OCI-LY1 (cell line): ENCODE results near the gene UTP4.

Experiments used
- EZH2 ChIP-seq: fragments of 200-600 bp; sonication (generic), shearing (Covaris generic); IDR thresholded peaks from 2 replicates; pipeline ENCODE4 v1.8.0; 2017; ENCODE audit warnings: borderline replicate concordance, mixed run types, mild to moderate bottlenecking, antibody characterized with exemption, low read length, moderate library complexity, mixed read lengths
- TF ChIP-seq, protein P1 (sequence below): fragments of 200-600 bp; sonication (generic), shearing (Covaris generic); IDR thresholded peaks from 2 replicates; pipeline ENCODE4 v1.5.1; 2017; ENCODE audit warnings: mild to moderate bottlenecking, antibody characterized with exemption, low read length, moderate library complexity, mixed read lengths

DNA sequence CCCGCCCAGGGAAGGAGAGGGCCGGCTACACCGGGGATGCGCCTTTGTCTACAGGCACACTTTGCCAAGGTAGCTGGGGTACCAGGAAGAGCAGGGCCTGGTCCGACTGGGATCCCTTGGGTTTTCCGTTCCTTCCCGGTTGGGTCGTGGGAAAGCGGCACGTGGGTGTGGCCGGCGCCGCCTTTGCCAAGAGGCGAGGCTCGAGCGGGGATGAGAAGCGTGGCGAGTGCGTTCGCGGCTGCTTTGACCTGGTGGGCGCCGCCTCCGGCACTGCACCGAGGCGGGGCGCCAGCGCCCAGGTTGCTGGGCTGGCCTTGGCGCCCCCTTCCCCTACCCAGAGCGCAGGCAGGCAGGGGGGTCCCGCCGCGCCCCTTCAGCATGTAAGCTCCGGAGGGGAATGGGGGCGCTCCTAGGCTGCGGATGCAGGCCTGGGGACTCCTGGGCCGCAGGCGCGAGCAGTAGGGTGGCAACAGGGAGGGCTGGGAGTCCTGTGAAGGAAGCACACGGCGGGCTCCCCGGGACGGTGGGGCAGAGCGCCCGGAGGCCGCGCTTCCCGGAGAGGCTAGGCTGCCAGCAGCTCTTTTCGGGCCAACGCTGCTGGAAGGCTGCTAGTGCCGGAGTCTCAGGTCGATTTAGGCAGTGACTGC lies 25.0 kb upstream of the UTP4 start:
- no peak for TF ChIP-seq EZH2
- TF ChIP-seq, protein P1, sequence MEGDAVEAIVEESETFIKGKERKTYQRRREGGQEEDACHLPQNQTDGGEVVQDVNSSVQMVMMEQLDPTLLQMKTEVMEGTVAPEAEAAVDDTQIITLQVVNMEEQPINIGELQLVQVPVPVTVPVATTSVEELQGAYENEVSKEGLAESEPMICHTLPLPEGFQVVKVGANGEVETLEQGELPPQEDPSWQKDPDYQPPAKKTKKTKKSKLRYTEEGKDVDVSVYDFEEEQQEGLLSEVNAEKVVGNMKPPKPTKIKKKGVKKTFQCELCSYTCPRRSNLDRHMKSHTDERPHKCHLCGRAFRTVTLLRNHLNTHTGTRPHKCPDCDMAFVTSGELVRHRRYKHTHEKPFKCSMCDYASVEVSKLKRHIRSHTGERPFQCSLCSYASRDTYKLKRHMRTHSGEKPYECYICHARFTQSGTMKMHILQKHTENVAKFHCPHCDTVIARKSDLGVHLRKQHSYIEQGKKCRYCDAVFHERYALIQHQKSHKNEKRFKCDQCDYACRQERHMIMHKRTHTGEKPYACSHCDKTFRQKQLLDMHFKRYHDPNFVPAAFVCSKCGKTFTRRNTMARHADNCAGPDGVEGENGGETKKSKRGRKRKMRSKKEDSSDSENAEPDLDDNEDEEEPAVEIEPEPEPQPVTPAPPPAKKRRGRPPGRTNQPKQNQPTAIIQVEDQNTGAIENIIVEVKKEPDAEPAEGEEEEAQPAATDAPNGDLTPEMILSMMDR: no peak
